Fibroblast of lung (primary cell): ENCODE data around the gene HES3. TPM values are rescaled to one million over a fixed set of nuclear protein-coding genes. Genes with fewer than 3 reads are reported as not detected.
"Not testable (repeated sequence)": the region's sequence is repeated elsewhere in the genome, so short reads cannot be mapped to it uniquely, and the experiment has no call there.

ENCODE experiments used
- DNase-seq, 2 donors: peaks; one replicate each; pipeline versions ENCODE4 v3.0.0 to v3.0.0-alpha.2; 2010; ENCODE audit warnings: low read depth in 2 of 2
- H2AFZ ChIP-seq: 2 replicates; pipeline ENCODE4 v1.5.1; 2012; ENCODE audit warnings: low read length, control low read depth, inconsistent platforms
- H3K27ac ChIP-seq: 2 replicates; pipeline ENCODE4 v1.5.1; 2011; ENCODE audit warnings: low read length, control low read depth; ENCODE audit not compliant: insufficient read depth
- H3K27me3 ChIP-seq: 2 replicates; pipeline ENCODE4 v1.5.1; 2011; ENCODE audit warnings: mild to moderate bottlenecking, low read length; ENCODE audit not compliant: control insufficient read depth, insufficient read depth
- H3K36me3 ChIP-seq: 2 replicates; pipeline ENCODE4 v1.5.1; 2011; ENCODE audit warnings: low read length; ENCODE audit not compliant: control insufficient read depth, insufficient read depth
- H3K4me1 ChIP-seq: 2 replicates; pipeline ENCODE4 v1.5.1; 2011; ENCODE audit warnings: low read length; ENCODE audit not compliant: control insufficient read depth, insufficient read depth; ENCODE audit errors: extremely low read depth
- H3K4me2 ChIP-seq: 2 replicates; pipeline ENCODE4 v1.5.1; 2011; ENCODE audit warnings: low read length, control low read depth; ENCODE audit not compliant: insufficient read depth; ENCODE audit errors: extremely low read depth
- H3K4me3 ChIP-seq, 4 experiments: fragments of 200-600 bp in 1 of 4; sonication (generic) in 1 of 4; replicated peaks in 1 of 4; 2 replicates each; pipeline ENCODE4 v1.5.1; 2011 to 2016; ENCODE audit warnings: low read length in 4 of 4, low read depth in 3 of 4, mild to moderate bottlenecking in 3 of 4, control low read depth in 2 of 4, inconsistent platforms in 1 of 4, mixed read lengths in 1 of 4; ENCODE audit not compliant: insufficient read depth in 1 of 4; ENCODE audit errors: control extremely low read depth in 1 of 4
- H3K79me2 ChIP-seq: 2 replicates; pipeline ENCODE4 v1.5.1; 2012; ENCODE audit warnings: mild to moderate bottlenecking, low read length, inconsistent platforms; ENCODE audit not compliant: control insufficient read depth, insufficient read depth
- H3K9ac ChIP-seq: 2 replicates; pipeline ENCODE4 v1.5.1; 2011; ENCODE audit warnings: mild to moderate bottlenecking, low read length, control low read depth; ENCODE audit not compliant: insufficient read depth
- H3K9me3 ChIP-seq: 2 replicates; pipeline ENCODE4 v1.5.1; 2012; ENCODE audit warnings: low read depth, low read length; ENCODE audit not compliant: control insufficient read depth, insufficient read depth
- H4K20me1 ChIP-seq: 2 replicates; pipeline ENCODE4 v1.5.1; 2011; ENCODE audit warnings: low read length; ENCODE audit not compliant: control insufficient read depth, insufficient read depth; ENCODE audit errors: extremely low read depth
- CTCF ChIP-seq, 2 donors: IDR thresholded peaks in 1 of 2; conservative IDR thresholded peaks in 1 of 2; 1 replicate in 1 of 2; 2 replicates in 1 of 2; pipeline ENCODE4 v1.5.1; 2011 to 2012; ENCODE audit warnings: low read length in 2 of 2, control low read depth in 1 of 2, inconsistent platforms in 1 of 2, low read depth in 1 of 2, mild to moderate bottlenecking in 1 of 2
- EZH2 ChIP-seq: IDR thresholded peaks from 2 replicates; pipeline ENCODE4 v1.5.1; 2012; ENCODE audit warnings: low read length, control low read depth, mild to moderate bottlenecking; ENCODE audit errors: missing control alignments
- polyA plus RNA-seq, 2 donors: library from polyadenylated mRNA; depleted of rRNA in 1 of 2; stranded (reverse) in 1 of 2; unstranded in 1 of 2; fragments of >200 nt; gene quantifications; 2 replicates each; pipeline ENCODE4 v1.2.1, GENCODE V29; 2011 to 2012; ENCODE audit warnings: missing spikeins in 1 of 2
- total RNA-seq: library from RNA; depleted of rRNA; stranded (reverse); fragments of >200 nt; gene quantifications from 2 replicates; pipeline ENCODE4 v1.2.1, GENCODE V29; 2014

The HES3 gene
- total and polyA plus RNA-seq, 2 donors (not counting 1 experiment from before 2014, with no cell fraction given): not detected

GRCh38 chr1:6218375-6219164, 25.4 kb upstream of the HES3 start:
- Histone ChIP-seq H3K9me3 (no peaks in the 10 kb centered on the region), H3K27ac (no peak overlapping the region), H3K79me2 (no peaks in the 10 kb centered on the region), H3K27me3 (no peaks in the 10 kb centered on the region), H3K36me3 (peaks cover 2% of the 10 kb centered on the region), H3K4me2 (no peak overlapping the region), H3K4me1 (peaks cover 2% of the 10 kb centered on the region), H2AFZ (no peak overlapping the region), H4K20me1 (no peaks in the 10 kb centered on the region), H3K4me3 (no peak overlapping the region), H3K9ac (no peak overlapping the region)
- no peak for DNase-seq
- TF ChIP-seq CTCF (conservative IDR thresholded peaks at IDR 0.05 in 1 of 2, IDR thresholded peaks at IDR 0.05 in 1 of 2; ENCODE audit: low read depth in 1 of 2, low read length in 2 of 2) (no peak), EZH2 (no peak)

- not testable (repeated sequence) for H3K9ac ChIP-seq, H3K4me1 ChIP-seq, DNase-seq, H3K27ac ChIP-seq, H2AFZ ChIP-seq, H4K20me1 ChIP-seq, H3K4me2 ChIP-seq, H3K79me2 ChIP-seq, H3K4me3 ChIP-seq, H3K9me3 ChIP-seq, H3K27me3 ChIP-seq, H3K36me3 ChIP-seq
These were observed 24.3 kb upstream of the HES3 start for GRCh38 chr1:6219641-6220040.

GRCh38 chr1:6220236-6220635, 23.7 kb upstream of the HES3 start:
- Histone ChIP-seq H3K9ac (no peak overlapping the region), H4K20me1 (no peaks in the 10 kb centered on the region), H3K36me3 (peaks cover 6% of the 10 kb centered on the region), H3K4me3 (no peak overlapping the region), H3K4me2 (no peak overlapping the region), H2AFZ (no peak overlapping the region), H3K79me2 (no peaks in the 10 kb centered on the region), H3K27ac (no peak overlapping the region), H3K4me1 (peaks cover 2% of the 10 kb centered on the region), H3K9me3 (no peaks in the 10 kb centered on the region), H3K27me3 (no peaks in the 10 kb centered on the region)
- no peak for DNase-seq
- TF ChIP-seq EZH2: no peak
- TF ChIP-seq CTCF (conservative IDR thresholded peaks at IDR 0.05 in 1 of 2, IDR thresholded peaks at IDR 0.05 in 1 of 2; ENCODE audit: low read depth in 1 of 2, low read length in 2 of 2): no peak
